HG03354 (cell line): Measurements from ENCODE around the gene MSLN.

Experiments
- ATAC-seq: cut with Tn5 transposase; IDR thresholded peaks from one replicate; pipeline ENCODE4 v1.9.1; 2021; ENCODE audit warnings: mild to moderate bottlenecking; ENCODE audit not compliant: unreplicated experiment, poor library complexity, severe bottlenecking

The MSLN gene

DNA sequence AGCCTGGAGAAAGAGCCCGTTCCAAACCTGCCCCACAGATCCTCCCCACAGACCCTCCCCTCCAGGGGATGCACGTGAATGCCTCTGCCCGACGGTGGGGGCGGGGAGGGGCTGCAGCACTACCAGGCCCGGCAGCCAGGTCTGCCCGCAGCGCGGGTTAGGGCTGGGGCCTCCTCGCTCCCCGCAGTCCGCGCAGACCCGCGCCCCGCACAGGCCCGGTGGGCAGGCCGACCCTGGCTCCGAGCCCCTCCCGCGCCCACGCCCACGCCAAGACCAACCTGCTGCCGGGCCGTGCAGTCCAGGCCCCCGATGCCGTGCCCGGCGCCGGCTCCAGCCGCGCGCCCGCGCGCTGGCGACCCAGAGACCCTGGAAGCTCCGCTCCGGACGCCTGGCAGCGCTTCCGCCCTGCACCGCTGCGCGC lies 27.5 kb downstream of the MSLN start, which contains the start of gene RPUSD1:
TSS of gene RPUSD1 (minus strand) at position 404 of the 421 bp plus-strand sequence. CDS start 644 bp downstream, outside the sequence.
- peak; percentile 30 for ATAC-seq

DNA sequence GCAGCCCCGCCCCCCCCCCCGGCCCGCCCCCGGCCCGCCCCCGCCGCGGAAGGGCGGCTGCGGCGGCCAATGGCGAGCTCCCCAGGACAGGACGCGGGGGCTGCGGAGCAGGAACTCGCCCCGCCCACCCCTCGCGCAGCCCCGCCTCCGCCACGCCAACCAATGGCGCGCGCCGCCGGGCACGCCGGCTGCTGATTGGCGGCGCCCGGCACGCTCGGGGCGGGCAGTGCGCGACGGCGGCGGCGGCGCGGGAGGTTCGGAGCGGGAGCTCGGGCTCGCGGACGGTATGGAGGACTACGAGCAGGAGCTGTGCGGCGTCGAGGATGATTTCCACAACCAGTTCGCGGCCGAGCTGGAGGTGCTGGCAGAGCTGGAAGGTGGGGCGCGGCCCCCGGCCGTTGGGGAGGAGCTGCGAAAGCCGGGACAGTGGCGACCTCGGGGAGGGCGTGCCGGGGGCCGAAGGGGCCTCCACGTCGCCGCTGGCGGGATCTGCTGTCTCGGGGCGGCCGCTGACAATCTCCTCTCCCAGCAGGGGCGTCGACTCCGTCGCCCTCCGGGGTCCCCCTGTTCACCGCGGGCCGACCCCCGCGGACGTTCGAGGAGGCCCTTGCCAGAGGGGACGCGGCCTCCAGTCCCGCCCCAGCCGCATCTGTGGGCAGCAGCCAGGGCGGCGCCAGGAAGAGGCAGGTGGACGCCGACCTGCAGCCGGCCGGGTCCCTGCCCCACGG lies 28.0 kb downstream of the MSLN start, which contains the start of gene CHTF18:
TSS of gene CHTF18 (plus strand) at position 222 of the 728 bp plus-strand sequence. CDS start at position 287, 65 bp downstream.
- ATAC-seq, result peak; percentile 71

DNA sequence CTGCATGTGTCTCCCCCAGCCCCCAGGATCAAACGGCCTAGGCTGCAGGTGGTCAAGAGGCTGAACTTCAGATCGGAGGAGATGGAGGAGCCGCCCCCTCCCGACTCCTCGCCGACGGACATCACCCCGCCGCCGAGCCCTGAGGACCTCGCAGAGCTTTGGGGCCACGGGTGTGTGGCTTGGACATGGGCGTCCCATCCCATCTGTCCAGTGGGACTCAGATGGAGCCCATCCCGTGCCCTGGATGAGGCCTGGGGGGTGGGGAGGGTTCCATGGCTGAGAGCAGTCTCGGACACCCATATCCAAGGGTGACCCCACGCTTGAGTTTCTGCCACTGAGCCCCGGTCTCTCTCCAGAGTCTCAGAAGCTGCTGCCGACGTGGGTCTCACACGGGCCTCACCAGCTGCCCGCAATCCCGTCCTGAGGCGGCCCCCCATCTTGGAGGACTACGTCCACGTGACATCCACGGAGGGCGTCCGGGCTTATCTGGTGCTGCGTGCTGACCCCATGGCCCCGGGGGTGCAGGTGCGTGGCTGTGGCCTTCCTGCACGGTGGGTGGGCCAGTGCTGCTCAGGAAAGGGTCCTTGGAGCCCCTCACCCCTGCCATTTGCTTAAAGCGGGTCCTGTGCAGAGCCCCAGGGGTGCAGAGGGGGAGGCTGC lies 28.8 kb downstream of the MSLN start:
- no peak for ATAC-seq

DNA sequence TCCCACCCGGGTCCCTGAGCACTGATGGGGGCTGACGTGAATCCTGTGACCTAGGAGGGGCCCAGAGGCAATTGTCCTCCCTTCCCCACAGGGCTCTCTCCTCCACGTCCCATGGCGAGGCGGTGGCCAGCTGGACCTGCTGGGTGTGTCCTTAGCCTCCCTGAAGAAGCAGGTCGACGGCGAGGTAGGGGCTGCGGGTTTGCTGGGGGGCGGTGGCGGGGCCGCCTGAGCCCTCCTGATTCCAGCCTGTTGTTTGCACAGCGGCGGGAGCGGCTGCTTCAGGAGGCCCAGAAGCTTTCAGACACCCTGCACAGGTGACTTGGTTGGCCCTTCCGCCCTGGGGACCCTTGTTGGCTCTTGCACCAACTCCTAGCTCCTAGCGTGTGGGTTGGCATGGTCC lies 29.6 kb downstream of the MSLN start:
- ATAC-seq, result no peak

DNA sequence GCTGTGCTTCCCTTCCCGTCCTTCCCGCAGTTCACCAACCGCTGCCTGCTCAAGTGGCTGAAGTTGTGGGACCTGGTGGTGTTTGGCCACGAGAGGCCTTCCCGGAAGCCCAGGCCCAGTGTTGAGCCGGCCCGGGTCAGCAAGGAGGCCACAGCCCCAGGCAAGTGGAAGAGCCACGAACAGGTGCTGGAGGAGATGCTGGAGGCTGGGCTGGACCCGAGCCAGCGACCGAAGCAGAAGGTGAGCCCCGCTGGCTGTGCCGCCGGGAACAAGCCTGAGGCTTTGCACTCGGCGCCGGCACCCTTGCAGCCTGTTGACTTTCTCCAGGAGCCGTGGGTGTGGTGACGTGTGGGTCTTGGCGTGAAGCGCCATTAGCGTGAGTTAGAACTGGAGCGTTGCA lies 30.6 kb downstream of the MSLN start:
- ATAC-seq, result no peak

DNA sequence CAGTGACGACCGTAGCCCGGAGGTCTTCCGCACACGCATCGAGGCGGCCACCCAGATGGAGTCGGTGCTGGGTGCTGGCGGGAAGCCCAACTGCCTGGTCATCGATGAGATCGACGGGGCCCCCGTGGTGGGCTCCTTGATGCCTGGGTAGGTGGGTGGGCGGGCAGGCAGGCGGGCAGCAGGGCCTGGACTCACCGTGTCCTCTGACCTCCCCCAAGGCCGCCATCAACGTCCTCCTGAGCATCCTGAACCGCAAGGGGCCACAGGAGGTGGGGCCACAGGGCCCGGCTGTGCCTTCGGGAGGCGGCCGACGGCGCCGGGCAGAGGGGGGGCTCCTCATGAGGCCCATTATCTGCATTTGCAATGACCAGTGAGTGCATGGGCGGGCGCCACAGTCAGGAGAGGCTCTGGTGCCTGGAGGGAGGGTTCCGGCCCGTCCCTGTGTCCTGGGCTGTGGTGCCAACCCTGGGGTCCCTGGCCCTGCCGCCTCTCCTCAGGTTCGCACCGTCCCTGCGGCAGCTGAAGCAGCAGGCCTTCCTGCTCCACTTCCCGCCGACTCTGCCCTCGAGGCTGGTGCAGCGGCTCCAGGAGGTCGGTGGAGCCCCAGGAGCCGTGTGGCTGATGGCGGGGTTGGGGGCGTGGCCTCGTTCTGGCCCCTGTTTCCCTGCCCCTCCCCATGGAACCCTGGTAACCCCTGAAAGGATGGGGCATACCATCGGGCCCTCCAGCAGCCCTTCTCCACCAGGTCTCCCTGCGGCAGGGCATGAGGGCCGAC lies 31.9 kb downstream of the MSLN start:
- ATAC-seq, result no peak

DNA sequence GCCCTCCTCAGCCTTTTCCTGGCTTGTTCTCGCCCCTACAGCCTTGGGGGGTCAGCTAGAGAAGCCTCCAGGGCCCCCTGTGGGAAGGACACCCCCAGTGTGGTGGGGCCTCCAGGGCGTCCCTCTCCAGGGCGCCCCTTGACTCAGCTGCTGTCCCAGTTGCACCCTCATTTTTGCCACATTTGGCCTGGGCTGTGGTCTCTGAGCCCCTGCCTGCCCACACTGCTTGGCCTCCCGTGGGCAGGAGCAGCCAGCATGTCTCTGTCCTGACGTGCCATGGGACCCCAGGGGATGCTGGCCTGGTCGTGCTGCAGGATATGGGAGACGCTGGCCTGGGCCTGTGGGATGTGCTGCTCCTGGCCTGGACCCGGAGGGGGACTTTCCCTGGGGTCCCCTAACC lies 32.9 kb downstream of the MSLN start:
- ATAC-seq, result no peak

DNA sequence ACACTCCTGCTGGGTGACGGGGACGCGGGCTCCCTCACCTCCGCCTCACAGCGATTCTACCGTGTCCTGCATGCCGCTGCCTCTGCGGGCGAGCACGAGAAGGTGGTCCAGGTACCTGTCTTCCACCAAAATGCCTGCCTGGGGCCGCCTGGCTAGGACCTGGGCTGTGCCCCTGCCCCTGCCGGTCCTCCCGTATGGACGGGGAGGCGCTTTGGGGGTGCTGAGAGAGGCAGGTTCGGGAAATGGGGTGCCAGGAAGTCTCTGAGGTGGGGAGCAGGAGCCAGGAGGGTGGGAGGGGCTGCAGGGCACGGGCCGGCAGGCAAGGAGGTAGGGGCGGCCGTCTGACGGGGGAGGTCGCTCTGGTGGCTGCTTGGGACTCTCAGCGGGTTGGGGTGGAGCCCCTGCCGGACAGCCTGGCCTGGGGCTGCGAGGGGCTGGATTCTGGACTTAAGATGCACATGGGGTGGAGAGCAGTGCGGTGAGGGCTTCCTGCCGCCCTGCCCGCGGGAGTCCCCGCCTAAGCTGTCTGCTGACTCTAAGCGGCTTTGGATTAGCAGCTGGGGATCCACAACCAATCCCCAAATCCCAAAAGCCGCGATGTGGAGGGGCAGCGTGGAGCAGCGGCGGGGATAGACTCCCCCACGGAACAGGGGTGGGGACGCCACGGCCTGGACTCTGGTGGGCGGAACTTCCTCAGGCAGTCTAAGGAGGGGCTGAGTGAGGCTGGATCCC lies 33.7 kb downstream of the MSLN start:
- no peak for ATAC-seq

DNA sequence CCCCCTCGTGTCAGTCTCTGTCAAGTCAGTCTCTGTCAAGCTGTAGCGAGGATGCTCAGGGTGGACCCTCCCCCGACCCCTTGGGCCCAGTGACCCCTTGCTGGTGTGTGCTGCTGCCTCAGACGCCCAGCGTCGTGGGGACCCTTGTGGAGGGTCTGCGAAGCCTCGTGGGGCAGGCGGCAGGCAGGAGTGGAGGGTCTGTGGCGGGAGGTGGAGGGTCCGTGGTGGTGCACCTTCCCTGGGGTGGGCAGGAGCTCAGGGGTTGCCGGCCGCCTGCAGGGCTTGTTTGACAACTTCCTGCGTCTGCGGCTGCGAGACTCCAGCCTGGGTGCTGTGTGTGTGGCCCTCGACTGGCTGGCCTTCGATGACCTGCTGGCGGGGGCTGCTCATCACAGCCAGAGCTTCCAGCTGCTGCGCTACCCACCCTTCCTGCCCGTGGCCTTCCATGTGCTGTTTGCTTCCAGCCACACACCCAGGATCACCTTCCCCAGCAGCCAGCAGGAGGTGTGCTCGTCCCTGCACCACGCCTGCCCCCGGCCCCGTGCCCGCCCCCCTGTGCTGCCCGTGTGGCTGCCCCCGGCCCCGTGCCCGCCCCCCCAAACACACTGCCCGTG lies 34.4 kb downstream of the MSLN start:
- ATAC-seq, result no peak

DNA sequence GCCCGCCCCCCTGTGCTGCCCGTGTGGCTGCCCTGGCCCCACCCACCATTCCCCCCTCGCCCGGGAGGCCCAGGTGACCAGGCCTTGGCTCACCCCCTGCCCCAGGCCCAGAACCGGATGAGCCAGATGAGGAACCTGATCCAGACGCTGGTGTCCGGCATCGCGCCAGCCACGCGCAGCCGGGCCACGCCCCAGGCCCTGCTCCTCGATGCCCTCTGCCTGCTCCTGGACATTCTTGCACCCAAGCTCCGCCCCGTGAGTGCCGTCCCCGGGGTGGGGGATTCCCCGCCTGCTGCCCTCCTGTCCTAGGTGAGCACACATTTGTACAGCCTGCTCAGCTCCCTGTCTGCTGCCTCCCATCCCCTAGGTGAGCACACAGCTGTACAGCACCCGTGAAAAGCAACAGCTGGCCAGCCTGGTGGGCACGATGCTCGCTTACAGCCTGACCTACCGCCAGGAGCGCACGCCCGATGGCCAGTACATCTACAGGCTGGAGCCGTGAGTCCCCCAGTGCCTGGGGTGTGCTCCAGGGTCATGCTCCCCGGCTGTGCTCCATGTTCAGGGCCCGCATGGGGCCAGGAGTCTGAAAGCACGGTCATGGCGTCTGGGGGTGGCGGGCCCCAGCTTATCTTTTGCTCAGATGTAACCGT lies 35.2 kb downstream of the MSLN start:
- no peak for ATAC-seq

DNA sequence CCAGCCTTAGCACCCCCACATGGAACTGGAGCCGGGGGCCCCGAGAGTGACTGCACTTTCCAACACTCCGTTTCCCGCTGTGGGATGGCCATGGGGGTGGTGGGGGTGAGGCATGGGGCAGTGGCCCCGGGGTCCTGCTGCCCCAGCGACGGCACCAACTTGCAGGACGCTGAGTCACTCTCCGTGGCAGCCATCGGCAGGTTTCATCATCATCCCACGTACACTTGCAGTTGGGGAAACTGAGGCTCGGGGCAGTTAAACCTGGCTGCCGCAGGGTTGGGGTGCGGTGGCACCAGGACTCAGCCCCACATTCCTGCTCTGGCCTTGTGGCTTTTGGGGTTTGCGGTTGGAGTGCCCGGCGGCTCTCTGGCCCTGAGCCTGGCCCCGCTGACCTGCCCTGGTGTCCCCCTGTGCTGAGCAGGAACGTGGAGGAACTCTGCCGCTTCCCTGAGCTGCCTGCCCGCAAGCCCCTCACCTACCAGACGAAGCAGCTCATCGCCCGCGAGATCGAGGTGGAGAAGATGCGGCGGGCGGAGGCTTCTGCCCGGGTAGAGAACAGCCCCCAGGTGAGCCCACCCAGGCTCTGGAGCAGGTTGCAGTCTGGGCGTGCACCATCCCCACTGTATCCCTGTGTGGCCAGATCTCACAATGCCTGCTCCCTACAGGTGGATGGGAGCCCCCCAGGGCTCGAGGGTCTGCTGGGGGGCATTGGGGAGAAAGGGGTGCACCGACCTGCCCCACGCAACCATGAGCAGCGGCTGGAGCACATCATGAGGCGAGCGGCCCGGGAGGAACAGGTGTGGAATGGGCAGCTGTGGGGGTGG lies 36.0 kb downstream of the MSLN start:
- no peak for ATAC-seq

DNA sequence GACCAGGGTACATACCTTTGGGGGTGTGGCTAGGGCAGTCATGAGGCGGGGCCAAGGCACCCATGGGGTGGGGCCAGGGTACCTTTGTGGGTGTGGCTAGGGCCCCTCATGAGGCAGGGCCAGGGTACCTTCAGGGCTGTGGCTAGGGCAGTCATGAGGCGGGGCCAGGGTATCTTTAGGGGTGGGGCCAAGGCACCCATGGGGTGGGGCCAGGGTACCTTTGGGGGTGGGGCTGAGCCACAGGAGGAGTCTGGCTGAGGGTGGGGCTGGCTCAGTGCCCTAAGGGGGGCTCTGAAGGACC lies 36.5 kb downstream of the MSLN start:
- ATAC-seq, result no peak

DNA sequence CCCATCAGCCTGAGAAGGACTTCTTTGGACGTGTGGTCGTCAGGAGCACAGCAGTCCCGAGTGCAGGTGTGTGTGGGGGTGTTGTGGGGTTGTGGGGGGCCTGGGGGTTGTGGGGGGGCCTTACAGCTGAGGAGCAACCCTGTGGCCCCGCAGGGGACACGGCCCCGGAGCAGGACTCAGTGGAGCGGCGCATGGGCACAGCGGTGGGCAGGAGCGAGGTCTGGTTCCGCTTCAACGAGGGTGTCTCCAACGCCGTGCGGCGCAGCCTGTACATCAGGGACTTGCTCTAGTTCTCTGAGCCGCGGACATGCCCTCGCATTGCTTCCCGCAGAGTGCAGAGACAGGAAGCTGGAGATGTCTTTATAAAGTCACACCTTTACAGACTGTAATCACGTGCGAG lies 37.2 kb downstream of the MSLN start:
- ATAC-seq, result no peak

DNA sequence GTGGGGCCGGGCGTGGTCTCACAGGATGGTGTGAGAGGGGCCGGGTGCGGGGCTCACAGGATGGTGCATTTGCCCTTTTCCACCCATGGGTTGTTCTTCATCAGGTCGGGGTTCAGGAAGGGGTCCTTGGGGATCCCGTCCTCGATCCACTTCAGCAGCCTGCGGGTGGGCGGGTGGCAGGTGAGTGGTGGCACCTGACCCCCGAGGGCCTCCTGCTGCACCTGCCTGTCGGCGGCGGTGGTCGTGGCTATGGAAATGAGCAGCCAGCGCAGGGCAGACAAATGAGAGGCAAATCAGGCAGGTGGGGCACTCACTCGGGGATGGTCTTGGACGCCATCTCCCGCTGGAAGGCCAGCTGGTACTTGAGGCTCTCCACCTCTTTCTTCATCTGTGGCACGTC lies 38.1 kb downstream of the MSLN start:
- ATAC-seq, result no peak

DNA sequence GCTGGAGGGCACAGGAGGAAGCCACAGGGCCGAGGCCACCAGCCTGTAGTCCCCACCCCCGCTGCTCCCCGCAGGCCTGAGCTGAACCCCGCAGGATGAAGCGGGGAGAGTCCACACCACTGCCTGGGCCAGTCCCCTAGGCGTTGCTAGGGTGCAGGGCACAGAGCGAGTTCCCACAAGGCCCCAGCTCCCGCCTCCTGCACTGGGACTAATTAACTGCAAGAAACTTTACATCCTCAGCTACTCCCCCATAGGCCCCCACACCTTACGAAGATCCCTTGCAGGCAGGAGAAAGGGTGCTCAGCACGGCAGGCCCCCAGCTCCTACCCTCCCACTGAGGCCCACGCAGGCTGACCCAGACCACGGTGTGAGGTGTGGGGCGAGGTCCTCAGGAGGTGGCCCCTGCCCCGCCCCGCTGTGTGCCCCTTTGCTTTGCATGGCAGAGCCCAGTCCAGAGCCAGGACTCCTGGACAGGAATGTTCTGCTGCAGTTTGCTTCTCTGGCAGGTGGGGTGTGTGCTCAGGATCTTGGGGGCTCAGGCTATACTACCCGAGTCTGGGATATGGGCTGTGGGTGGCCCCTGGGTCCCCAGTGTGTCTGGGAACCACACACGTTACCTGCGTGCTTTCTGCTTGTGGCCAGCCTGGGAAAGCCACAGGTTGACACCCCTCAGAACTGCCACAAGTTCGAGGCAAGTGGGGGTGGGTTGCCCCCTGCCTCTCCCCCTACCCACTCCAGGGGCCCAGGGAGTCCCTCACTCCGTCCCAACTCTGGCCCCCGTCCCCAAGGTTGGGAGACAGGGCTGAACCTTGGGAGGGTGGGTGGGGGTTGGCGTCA lies 38.8 kb downstream of the MSLN start:
- no peak for ATAC-seq

DNA sequence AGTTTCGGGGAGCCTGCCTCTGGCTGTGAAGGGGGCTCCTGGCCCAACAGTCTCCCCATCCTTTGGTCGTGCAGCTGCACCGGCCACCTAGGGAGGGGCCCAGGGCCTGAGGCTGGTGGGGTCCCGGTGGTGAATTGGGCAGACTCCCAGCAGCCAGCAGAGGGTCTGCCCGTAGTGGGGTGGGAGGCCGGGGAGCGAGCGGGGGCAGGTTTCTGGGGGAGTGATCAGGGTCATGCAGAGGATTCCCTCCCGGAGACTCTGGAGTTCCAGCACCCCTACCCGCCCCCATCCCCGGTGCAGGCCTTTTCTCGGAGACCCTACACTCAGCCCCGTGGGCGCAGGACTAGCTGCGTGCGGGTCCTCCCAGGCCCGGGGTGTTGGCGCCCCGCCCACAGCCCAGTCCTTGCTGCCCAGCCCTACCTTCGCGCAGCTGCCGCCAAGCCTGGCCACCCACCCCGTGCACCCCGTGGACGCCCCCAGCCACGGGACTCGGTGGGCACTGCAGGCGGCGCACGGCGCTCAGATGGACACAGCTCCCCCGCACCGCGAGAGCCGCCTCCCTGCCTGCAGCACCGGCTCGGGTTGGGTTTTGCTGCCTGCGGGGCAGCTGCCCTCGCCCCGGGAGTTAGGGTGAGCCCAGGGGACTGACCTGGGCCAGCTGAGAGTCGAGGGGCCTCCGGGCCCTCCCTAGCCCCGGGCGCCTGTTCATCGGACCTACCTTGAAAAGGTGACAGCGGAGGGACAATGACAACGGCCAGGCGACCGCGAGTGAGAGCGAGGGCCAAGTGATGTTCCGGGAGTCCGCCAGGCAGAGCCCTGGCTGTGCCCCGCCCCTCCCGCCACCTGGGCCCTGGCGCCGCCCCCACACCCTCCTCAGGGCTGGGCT lies 39.7 kb downstream of the MSLN start, which contains the start of gene GNG13:
TSS of gene GNG13 (minus strand) at position 787 of the 886 bp plus-strand sequence. CDS start 1,657 bp downstream, outside the sequence.
- no peak for ATAC-seq
